ENCODE measurements around the gene TLK1.

GRCh38 chr2:171187177-171187576 lies 26.5 kb upstream of the TLK1 start:
- no peak for TF ChIP-seq CTCF (IDR thresholded peaks at IDR 0.05; ENCODE audit: low read depth, low read length, missing input control)
- TF ChIP-seq YY1 (IDR thresholded peaks at IDR 0.05) = no peak
- no peak for TF ChIP-seq RAD21 (IDR thresholded peaks at IDR 0.05)
- TF ChIP-seq GABPA (IDR thresholded peaks at IDR 0.05 in 1 of 2, conservative IDR thresholded peaks at IDR 0.05 in 1 of 2) = no peak
- TF ChIP-seq FOXA1 (IDR thresholded peaks at IDR 0.05) = no peak
- no peak for TF ChIP-seq FOXA2 (IDR thresholded peaks at IDR 0.05)
- TF ChIP-seq, protein P1, sequence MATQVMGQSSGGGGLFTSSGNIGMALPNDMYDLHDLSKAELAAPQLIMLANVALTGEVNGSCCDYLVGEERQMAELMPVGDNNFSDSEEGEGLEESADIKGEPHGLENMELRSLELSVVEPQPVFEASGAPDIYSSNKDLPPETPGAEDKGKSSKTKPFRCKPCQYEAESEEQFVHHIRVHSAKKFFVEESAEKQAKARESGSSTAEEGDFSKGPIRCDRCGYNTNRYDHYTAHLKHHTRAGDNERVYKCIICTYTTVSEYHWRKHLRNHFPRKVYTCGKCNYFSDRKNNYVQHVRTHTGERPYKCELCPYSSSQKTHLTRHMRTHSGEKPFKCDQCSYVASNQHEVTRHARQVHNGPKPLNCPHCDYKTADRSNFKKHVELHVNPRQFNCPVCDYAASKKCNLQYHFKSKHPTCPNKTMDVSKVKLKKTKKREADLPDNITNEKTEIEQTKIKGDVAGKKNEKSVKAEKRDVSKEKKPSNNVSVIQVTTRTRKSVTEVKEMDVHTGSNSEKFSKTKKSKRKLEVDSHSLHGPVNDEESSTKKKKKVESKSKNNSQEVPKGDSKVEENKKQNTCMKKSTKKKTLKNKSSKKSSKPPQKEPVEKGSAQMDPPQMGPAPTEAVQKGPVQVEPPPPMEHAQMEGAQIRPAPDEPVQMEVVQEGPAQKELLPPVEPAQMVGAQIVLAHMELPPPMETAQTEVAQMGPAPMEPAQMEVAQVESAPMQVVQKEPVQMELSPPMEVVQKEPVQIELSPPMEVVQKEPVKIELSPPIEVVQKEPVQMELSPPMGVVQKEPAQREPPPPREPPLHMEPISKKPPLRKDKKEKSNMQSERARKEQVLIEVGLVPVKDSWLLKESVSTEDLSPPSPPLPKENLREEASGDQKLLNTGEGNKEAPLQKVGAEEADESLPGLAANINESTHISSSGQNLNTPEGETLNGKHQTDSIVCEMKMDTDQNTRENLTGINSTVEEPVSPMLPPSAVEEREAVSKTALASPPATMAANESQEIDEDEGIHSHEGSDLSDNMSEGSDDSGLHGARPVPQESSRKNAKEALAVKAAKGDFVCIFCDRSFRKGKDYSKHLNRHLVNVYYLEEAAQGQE (IDR thresholded peaks at IDR 0.05) = no peak
- TF ChIP-seq, protein P2, sequence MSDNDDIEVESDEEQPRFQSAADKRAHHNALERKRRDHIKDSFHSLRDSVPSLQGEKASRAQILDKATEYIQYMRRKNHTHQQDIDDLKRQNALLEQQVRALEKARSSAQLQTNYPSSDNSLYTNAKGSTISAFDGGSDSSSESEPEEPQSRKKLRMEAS (IDR thresholded peaks at IDR 0.05) = no peak
- TF ChIP-seq JUND (IDR thresholded peaks at IDR 0.05) = no peak
- TF ChIP-seq TAF1 (conservative IDR thresholded peaks at IDR 0.05) = no peak
- TF ChIP-seq, protein P3, sequence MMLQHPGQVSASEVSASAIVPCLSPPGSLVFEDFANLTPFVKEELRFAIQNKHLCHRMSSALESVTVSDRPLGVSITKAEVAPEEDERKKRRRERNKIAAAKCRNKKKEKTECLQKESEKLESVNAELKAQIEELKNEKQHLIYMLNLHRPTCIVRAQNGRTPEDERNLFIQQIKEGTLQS (IDR thresholded peaks at IDR 0.05) = no peak
